Stimulated activated CD8-positive, alpha-beta memory T cell treated with anti-CD3 and anti-CD28 coated beads, Interleukin-12 subunit alpha, Interleukin-12 subunit beta, amount 100 ng/mL, for 4 hours (primary cell): ENCODE results near the gene PSMC3.

Experiments
- DNase-seq: peaks from one replicate; pipeline ENCODE4 v3.0.0-alpha.2; 2020; ENCODE audit warnings: low read depth

Gene PSMC3

DNA sequence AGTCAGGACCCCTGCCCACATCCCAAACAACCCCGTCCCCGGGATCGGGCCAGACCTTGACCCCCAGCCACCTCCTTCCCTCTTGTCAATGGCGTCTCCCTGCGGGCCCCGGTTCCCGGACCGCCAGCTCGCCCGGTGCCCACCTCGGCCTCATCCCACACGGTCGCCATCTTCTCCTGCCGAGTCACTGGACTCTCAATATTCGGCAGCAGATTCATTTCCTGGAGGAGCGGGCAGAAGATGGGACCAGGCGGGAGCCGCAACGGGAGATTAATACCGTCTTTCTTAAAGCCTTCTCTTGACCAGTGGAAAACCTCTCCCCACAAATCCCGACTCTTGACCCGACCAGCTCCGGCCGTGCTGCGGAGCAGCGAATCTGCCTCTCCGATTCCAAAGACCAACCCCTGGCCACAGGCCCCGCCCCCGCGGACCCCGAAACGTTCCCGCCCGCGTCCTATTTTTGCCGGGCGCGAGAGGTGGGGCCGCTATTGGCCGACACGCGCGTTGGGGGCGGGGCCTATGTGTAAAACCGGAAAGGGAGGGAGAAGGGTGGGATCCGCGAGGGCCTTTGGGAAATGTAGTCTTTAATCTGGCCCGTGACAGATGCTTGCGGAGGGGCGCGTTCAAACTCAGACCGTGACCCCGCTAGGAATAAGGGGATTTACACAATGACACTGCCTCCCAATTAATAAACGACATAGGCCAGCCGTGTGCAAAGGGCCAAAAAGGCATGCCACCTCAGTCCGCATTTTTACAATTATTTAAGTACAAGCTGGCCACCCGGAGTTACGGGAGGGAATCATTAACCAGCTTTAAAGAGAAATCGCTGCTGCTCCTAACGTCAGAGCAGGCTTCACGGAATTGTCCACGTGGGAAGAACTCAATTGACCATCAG lies at the start of gene PSMC3:
Gene PSMC3, minus strand, starts transcription at position 378 of the 895 bp plus-strand sequence. Its CDS starts 160 bp downstream, at position 218.
- peak; percentile 98 for DNase-seq

DNA sequence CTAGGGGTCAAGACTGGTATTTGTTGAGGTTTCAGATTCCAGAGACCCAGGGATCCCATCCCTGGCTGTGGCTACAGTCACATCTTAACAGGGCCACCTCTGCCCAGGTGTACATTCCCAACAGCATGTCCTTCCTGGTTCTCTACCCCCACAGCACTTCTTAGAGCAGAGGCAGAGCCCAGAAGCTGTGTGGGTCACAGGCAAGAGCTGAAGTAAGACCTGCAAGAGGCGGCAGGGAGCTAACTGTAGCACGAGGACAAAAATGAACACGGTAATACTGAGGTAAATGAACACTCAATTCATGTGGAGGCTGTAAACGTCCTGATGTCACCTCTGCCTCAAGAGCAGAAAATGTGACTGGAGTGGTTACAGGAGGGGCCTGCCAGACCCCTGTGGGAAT lies 44.4 kb upstream of the PSMC3 start:
- no peak for DNase-seq

GRCh38 chr11:47469361-47470179 lies 43.3 kb upstream of the PSMC3 start:
- DNase-seq, result no peak

DNA sequence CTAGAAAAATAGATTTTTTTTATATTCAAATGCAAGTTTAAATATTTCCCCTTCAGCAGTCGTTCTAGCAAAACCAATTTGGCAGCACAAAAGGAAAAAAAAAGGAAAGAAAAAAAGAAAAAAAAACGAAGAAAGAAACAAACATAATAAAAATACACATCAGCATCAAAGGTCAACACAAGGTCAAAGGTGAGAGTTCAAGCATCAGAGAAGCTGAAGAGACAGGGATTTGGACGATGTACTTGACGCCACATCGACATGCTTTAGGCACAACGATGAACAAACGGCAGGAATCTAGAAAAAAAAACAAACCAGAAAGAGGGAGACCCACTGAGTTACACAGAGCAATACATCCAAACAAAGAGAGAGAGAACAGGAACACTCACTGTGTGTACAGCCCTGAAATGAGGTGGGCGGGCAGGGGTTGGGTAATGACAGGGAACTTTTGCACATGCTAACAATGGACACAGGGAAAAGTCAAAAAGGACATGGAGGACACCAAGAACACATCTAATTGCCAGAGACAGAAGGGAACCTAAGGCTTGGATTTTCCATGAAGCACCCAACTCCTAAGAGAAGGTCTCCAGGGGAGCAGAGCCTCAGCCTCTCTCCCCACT lies 42.5 kb upstream of the PSMC3 start:
- DNase-seq, result no peak

DNA sequence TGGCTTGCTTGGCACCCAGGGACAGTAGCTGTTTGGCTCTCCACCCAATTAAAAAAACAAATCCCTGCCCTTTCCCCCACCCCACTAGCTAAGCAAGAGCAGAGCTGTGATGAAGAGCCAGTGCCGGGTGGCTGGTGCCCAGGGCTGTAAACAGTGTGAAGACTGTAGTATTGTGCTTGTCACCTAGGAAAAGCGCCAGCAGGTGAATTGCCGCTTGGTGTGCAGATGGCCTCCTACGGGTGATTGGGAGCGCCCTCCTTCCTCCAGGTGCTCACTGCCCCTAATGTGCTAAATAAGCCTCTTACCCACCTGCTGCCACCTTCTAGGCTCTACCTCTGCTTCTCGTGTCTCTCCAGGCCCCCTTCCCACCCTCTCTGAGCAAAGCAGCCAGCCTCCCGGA lies 41.1 kb upstream of the PSMC3 start:
- DNase-seq, result no peak

- no peak for DNase-seq
These were observed 40.5 kb upstream of the PSMC3 start for GRCh38 chr11:47466701-47467250.

GRCh38 chr11:47466201-47466600 lies 40.0 kb upstream of the PSMC3 start:
- no peak for DNase-seq

DNA sequence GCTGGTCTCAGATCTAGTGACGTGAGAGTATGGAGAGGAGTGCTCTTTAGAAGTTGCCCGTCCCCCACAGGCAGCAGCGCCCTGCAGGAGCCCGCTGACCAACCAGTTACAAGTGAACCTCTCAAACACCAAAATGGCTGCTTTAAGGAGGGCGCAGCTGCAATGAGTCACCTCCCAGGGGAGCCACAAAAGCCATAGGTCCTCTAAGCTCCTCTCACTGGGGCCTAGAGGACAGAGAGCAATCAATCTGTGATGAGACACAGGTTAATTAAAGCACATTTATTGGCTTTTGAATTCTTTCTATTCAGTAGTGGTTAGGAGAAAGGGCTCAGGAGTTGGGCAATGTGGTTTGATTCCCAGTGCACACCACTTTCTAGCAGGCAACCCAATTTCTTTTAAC lies 38.2 kb upstream of the PSMC3 start:
- no peak for DNase-seq

GRCh38 chr11:47461876-47462275 lies 35.6 kb upstream of the PSMC3 start:
- no peak for DNase-seq

DNA sequence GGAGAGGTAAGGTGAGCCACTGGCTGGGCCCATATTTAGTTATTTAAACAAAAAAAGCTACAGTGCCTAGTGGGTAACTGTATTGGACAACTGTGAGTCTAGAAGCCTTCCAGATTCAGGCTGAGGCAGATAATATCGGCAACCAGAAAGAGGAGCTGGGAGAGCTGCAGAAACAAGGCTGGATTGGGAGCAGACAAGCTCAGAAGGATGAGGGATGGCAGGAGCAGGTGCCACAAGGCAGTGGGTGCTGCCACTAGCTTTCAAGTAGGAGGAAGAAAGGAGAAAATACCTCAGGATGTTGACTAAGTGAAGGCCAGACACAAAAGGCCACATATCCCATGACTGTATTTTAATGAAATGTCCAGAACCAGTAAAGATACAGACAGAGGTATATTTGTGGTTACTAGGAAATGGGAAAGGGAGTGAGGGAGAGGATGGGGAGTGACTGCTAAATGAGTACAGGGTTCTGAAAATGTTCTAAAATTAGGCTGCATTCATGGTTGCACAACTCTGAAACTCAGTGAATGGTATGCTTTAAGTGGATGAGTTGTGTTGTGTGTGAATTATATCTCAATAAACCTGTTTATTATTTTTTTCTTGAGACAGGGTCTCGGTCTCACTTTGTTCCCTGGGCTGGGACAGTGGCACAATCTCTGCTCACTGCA lies 34.5 kb upstream of the PSMC3 start:
- DNase-seq, result no peak

GRCh38 chr11:47454258-47454671 lies 28.0 kb upstream of the PSMC3 start:
- DNase-seq, result peak; percentile 16

DNA sequence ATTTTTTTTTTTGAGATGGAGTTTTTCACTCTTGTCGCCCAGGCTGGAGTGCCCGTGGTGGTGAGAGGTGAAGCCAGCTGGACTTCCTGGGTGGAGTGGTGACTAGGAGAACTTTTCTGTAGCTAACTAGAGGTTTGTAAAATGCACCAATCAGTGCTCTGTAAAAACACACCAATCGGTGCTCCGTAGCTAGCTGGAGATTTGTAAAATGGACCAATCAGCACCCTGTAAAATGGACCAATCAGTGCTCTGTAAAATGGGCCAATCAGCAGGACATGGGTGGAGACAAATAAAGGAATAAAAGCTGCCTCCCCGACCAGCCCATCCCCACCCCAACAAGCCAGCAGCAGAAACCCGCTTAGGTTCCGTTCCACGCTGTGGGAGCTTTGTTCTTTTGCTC lies 27.1 kb upstream of the PSMC3 start:
- no peak for DNase-seq

DNA sequence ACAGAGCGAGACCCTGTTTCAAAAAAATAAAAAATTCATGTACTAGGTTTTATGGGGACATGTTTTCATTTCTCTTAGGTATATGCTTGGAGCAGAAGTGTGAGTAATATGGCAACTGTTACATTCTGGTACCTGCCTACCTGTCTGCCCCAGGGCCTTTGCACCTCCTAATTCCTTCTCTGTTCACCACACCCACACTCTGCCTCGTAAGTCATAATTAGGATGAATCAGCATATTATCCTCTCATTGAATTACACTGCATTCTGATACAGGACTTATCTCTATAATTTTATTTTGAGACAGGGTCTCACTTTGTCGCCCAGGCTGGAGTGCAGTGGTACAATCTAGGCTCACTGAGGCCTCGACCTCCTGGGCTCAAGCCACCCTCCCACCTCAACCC lies 25.8 kb upstream of the PSMC3 start:
- no peak for DNase-seq

DNA sequence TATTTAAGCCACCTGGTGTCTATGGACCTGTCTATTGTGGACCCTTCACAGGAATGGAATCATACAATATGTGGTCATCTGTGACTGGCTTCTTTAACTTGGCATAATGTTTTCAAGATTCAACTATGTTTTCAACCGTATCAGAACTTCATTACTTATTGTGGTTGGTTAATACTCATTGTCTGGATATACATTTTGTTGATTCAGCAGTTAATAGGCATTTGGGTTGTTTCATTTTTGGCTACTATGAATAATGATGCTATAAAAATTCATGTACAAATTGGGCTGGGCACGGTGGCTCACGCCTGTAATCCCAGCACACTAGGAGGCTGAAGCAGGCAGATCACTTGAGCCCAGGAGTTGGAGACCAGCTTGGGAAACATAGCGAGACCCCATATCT lies 25.2 kb upstream of the PSMC3 start:
- no peak for DNase-seq

DNA sequence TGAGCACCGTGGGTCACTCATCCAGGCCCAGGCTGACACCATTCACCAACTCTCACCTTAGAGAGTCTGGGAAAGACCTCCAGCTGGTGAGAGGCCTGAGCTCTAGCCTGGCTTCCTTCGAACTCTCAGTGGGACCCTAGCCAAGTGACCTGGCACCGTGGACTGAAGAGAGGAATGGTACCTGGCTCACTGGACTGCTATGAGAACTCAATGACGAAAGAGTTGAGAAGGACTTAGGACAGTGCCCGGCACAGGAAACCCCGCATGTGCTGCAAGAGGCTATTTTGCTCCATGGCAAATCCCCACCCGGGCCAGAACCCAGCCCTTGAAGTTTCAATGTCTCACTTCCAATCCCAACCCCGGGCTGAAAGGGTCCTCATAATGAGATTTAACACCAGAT lies 23.3 kb upstream of the PSMC3 start:
- DNase-seq, result no peak

- no peak for DNase-seq
These were observed 22.6 kb upstream of the PSMC3 start, which contains the start of gene RAPSN for GRCh38 chr11:47448566-47449427. TSS of gene RAPSN (minus strand) at chr11:47449136. CDS start at chr11:47448964, 172 bp downstream.

- DNase-seq, result no peak
These were observed 21.7 kb upstream of the PSMC3 start for GRCh38 chr11:47447906-47448305.

GRCh38 chr11:47446833-47447232 lies 20.6 kb upstream of the PSMC3 start:
- no peak for DNase-seq

- no peak for DNase-seq
These were observed 19.6 kb upstream of the PSMC3 start for GRCh38 chr11:47445840-47446239.

DNA sequence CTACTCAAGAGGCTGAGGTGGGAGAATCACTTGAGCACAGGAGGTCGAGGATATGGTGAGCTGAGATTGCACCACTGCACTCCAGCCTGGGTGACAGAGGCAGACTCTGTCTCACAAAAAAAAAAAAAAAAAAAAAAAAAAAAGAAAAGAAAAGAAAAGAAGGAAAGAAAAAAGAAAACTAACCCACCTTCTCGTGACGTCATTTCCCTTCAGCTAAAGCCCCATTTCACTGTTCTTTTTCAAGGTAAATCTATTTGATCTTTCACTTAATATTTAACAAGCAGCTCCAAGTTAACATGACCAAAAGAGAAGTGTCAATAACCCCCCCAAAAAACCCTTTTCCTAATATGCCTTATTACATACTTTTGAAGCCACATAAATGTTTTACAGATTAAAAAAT lies 17.6 kb upstream of the PSMC3 start:
- no peak for DNase-seq
